22Rv1 (cell line): ENCODE results near the gene PLEK.

Experiments used
- CTCF ChIP-seq: fragments of 450-650 bp; IDR thresholded peaks from 2 replicates; pipeline ENCODE4 v1.5.1; 2017; ENCODE audit warnings: mild to moderate bottlenecking
- ZFX ChIP-seq: fragments of 450-650 bp; IDR thresholded peaks from 2 replicates; pipeline ENCODE4 v1.6.1; 2017; ENCODE audit warnings: antibody characterized with exemption, borderline replicate concordance

GRCh38 chr2:68432696-68433658 lies 67.9 kb downstream of the PLEK start:
- no peak for TF ChIP-seq CTCF
- no peak for TF ChIP-seq ZFX
